ENCODE results near the gene TMEM178B. TPM values are rescaled to one million over a fixed set of nuclear protein-coding genes. Genes with fewer than 3 reads are reported as not detected.

Gene TMEM178B
- total RNA-seq, 1 experiment from 2014 or later, result 1.1 TPM

DNA sequence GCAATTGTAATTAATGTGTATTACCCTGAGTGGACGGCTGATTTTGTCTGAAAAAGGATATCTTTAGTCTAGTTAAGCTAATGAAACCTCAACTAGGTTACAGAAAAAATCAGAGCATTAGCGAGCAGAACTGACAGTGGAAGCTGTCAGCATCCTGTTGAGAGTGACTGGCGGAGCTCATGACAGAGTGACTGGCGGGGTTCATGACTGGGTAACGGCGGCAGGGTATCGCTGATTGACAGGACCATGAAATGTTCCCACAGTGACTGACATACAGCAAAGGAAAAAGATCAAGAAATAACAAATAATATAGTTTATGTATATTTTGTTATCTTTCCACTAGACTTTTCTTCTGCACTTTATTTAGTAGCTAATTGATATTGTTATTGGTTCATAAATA lies 274.9 kb downstream of the TMEM178B start:
- H3K36me3 ChIP-seq (replicated peaks; ENCODE audit: control insufficient read depth, insufficient read depth, low read length), result no peaks in the 10 kb centered on the region
- H3K4me3 ChIP-seq (ENCODE audit: insufficient read depth, low read depth, low read length), result no peak overlapping the region
- DNase-seq, result no peak
- H3K27me3 ChIP-seq (ENCODE audit: control insufficient read depth, insufficient read depth, low read length), result no peaks in the 10 kb centered on the region

DNA sequence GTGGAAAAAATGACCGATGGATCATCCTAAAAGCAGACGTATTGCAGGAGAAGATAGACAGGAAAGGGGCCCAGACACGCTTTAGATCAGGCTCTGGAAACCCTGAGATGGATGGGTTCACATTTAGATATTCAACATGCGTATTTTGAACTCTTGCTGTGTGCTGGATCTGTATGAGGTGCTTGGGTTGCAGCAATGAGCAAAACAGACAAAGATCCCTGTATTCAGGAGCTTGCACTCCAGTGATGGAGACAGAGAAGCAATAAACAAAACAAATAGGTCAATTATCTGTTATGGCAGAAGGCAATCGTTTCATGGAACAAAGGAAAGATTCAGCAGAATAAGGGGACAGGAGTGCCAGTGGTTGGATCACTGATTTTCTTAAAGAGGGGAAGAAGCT lies 275.5 kb downstream of the TMEM178B start:
- Histone ChIP-seq H3K4me3 (ENCODE audit: insufficient read depth, low read depth, low read length) (no peak overlapping the region), H3K36me3 (replicated peaks; ENCODE audit: control insufficient read depth, insufficient read depth, low read length) (no peaks in the 10 kb centered on the region), H3K27me3 (ENCODE audit: control insufficient read depth, insufficient read depth, low read length) (no peaks in the 10 kb centered on the region)
- no peak for DNase-seq

DNA sequence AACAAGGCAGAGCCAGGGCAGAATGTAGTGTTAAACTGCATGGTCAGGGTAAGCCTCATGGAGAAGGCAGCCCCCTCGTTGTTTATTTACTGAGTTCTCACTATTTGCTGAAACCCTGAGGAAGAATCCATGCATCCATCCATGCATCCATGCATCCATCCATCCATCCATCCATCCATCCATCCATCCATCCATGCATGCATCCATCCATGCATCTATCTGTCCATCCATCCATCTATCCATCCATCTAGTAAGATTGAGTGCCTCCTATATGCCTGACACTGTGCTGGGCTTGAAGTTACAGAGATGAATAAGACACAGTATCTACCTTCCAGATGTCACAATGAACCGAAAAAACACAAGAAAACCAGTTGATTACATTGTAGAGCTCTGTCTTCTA lies 275.9 kb downstream of the TMEM178B start:
- Histone ChIP-seq H3K36me3 (replicated peaks; ENCODE audit: control insufficient read depth, insufficient read depth, low read length) (no peaks in the 10 kb centered on the region), H3K27me3 (ENCODE audit: control insufficient read depth, insufficient read depth, low read length) (no peaks in the 10 kb centered on the region)

DNA sequence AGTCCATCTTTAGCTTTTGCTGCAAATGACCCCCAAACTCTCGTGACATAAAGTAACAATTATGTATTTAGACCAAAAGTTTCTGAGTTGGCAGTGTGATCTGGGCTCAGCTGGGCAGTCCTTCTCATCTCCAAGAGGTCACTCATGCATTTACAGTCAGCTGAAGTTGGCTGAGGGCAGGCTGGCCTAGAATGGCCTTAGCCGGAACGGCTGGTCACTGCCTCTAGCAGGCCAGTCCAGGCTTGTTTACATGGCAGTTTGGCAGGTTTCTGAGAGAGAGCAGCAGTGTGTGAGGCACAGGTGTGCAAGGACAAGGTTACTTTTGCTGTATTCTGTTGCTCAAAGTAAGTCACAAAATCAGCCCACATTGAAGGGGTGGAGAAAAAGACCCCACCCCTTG lies 277.3 kb downstream of the TMEM178B start:
- no peaks in the 10 kb centered on the region for H3K36me3 ChIP-seq (replicated peaks; ENCODE audit: control insufficient read depth, insufficient read depth, low read length)

More for the DNA sequence above, 275.9 kb downstream of the TMEM178B start:
- no peak for DNase-seq
- H3K4me3 ChIP-seq (ENCODE audit: insufficient read depth, low read depth, low read length), result no peak overlapping the region

DNA sequence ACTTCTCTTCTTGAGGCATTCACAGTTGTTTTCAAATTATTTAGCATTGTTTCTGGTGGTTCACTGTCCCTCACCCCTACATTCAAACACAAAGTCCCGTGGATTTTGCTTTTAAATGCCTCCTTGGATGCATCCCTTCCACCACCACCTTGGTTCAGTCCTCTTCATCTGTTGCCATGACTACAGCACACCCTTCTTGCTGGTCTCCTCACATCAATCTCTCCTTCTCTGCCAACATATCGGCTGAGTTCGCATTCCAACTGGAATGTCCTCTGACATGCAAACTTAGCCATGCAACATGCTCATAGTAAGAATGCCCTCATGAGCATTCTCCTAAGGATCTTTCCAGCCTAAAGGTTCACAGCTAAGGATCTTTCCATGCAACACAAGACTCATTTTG lies 279.1 kb downstream of the TMEM178B start:
- no peak for DNase-seq
- no peaks in the 10 kb centered on the region for H3K36me3 ChIP-seq (replicated peaks; ENCODE audit: control insufficient read depth, insufficient read depth, low read length)
- no peak overlapping the region for H3K4me3 ChIP-seq (ENCODE audit: insufficient read depth, low read depth, low read length)
- no peaks in the 10 kb centered on the region for H3K27me3 ChIP-seq (ENCODE audit: control insufficient read depth, insufficient read depth, low read length)

More for the DNA sequence above, 277.3 kb downstream of the TMEM178B start:
- no peak overlapping the region for H3K4me3 ChIP-seq (ENCODE audit: insufficient read depth, low read depth, low read length)
- DNase-seq, result no peak
- no peaks in the 10 kb centered on the region for H3K27me3 ChIP-seq (ENCODE audit: control insufficient read depth, insufficient read depth, low read length)

DNA sequence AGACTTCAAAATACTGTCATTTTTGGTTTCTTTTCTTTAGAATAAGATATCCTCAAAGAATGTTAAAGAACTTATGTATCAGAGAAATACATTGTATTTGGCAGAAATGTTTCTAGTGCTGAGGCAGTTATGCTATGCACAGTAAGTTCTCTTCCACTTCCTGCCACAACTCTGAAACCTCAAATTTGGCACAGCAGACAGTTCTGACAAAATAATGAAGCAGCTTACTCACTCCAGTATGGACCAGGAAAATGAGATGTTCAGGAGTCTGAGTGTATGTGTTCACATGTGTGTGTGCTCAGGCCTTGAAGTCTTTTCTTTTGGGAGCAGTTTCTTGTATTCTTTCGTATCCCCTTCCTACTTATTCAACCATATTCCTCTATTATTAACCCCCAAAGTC lies 280.4 kb downstream of the TMEM178B start:
- no peaks in the 10 kb centered on the region for H3K27me3 ChIP-seq (ENCODE audit: control insufficient read depth, insufficient read depth, low read length)
- H3K4me3 ChIP-seq (ENCODE audit: insufficient read depth, low read depth, low read length), result no peak overlapping the region
- DNase-seq, result no peak
- H3K36me3 ChIP-seq (replicated peaks; ENCODE audit: control insufficient read depth, insufficient read depth, low read length), result no peaks in the 10 kb centered on the region

DNA sequence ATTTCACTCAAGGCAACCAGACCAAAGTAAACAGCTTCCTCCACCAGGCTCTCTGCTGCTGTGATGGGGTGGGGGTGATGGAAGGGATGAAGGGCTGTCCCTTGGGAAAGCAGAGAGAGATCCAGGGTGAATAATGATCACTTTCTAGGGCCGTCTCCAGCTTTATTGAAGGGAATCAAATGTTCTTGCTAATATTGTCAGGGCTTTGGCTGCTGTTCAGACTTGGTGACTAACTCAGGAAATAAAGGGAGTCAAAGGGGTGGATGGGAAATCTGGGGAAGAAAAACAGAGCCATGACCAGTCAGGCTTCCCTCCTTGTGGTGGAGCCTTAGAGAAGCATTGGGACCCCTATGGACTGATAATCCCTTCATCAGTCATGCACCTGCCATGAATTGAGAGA lies 281.2 kb downstream of the TMEM178B start:
- H3K36me3 ChIP-seq (replicated peaks; ENCODE audit: control insufficient read depth, insufficient read depth, low read length), result no peaks in the 10 kb centered on the region
- H3K27me3 ChIP-seq (ENCODE audit: control insufficient read depth, insufficient read depth, low read length), result no peaks in the 10 kb centered on the region
- H3K4me3 ChIP-seq (ENCODE audit: insufficient read depth, low read depth, low read length), result no peak overlapping the region
- no peak for DNase-seq

DNA sequence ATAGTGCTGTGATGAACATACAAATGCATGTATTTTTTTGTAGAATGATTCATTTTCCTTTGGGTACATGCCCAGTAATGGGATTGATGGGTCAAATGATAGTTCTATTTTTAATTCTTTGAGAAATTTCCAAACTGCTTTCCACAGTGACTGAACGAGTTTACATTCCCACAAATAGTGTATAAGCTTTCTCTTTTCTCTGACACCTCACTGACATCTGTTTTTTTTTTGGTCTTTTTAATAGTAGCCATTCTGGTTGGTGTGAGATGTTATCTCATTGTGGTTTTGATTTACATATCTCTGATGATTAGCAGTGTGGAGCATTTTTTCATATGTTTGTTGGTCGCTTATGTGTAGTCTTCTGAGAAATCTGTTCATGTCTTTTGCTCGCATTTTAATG lies 282.3 kb downstream of the TMEM178B start:
- Histone ChIP-seq H3K4me3 (ENCODE audit: insufficient read depth, low read depth, low read length) (no peak overlapping the region), H3K36me3 (replicated peaks; ENCODE audit: control insufficient read depth, insufficient read depth, low read length) (no peaks in the 10 kb centered on the region), H3K27me3 (ENCODE audit: control insufficient read depth, insufficient read depth, low read length) (no peaks in the 10 kb centered on the region)
- no peak for DNase-seq

DNA sequence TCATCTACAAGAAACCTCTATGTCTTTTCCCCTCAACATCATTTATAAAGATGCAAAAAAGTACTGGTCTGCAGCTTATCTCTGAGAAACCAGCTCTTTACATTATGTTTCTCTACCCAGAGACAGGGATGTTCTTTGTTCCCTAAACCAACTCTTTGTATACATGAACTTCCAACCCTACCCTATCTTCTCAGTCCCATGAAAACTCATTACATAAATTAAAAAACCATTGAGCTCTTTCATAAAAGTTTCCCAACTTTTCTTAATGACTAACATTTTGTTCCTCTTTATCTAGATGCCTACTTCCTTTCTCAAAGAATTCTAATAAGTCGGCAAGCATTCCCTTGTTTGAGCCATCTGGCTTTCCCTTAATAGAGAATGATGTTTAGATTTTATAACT lies 284.5 kb downstream of the TMEM178B start:
- H3K4me3 ChIP-seq (ENCODE audit: insufficient read depth, low read depth, low read length), result no peak overlapping the region
- DNase-seq, result no peak
- H3K27me3 ChIP-seq (ENCODE audit: control insufficient read depth, insufficient read depth, low read length), result no peaks in the 10 kb centered on the region
- no peaks in the 10 kb centered on the region for H3K36me3 ChIP-seq (replicated peaks; ENCODE audit: control insufficient read depth, insufficient read depth, low read length)

DNA sequence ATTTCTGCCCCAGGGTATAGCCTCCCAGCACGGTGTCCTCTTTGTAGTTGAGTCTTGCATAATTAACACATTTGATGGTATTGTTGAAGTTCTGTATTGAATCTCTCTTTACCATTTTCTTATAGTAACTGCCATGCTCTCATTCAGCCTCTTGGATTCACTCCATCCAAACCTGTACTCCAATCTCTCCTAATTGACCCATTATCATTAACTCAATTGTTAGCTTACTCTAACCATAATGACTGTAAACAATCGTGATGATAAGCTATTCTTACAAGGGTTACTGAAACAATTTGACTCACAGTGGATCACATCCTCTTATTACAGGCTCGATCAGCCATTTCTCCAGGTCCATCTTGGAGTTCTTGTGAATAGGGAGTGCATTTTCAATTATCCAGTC lies 285.4 kb downstream of the TMEM178B start:
- no peaks in the 10 kb centered on the region for H3K27me3 ChIP-seq (ENCODE audit: control insufficient read depth, insufficient read depth, low read length)
- DNase-seq, result no peak
- no peaks in the 10 kb centered on the region for H3K36me3 ChIP-seq (replicated peaks; ENCODE audit: control insufficient read depth, insufficient read depth, low read length)
- no peak overlapping the region for H3K4me3 ChIP-seq (ENCODE audit: insufficient read depth, low read depth, low read length)

DNA sequence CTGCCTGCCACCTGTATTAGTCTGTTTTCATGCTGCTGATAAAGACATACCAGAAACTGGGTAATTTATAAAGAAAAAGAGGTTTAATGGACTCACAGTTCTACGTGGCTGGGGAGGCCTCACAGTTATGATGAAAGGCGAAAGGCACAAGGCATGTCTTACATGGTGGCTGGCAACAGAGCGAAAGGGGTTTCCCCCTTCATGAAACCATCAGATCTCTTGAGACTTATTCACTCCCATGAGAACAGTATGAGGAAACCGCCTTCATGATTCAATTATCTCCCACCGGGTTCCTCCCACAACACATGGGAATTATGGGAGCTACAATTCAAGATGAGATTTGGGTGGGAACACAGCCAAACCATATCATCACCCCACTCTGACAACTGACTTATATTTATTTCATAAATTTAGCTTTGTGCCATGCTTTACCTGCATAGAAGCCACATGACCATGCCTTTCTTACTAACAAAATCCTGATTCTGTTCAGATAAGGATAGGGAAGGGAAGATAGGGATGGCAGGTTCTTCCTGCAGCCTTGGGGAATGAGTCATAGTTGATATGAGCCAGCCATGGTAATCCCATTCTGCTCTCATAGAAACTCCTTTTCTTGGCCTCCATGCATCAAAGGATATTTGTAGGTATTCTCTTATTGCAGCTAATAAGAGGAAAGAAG lies 286.0 kb downstream of the TMEM178B start:
- H3K27me3 ChIP-seq (ENCODE audit: control insufficient read depth, insufficient read depth, low read length), result no peaks in the 10 kb centered on the region
- no peak overlapping the region for H3K4me3 ChIP-seq (ENCODE audit: insufficient read depth, low read depth, low read length)
- DNase-seq, result no peak
- no peaks in the 10 kb centered on the region for H3K36me3 ChIP-seq (replicated peaks; ENCODE audit: control insufficient read depth, insufficient read depth, low read length)

DNA sequence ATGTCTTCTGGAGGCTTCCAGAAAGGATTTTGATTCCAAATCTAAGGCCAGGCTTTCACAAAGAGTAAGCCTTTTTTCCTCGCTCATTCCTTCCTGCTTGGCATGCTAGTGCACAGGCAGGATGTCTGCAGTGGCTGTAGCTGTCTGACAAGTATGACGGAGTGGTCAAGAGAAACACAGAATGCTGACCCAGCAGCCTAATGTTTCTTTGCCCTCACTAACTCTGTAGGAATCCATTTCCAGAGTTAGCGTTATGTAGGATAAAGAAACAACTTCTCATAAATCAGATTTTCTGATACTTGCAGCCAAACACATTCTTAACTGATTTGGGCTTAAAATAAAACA lies 286.5 kb downstream of the TMEM178B start:
- no peaks in the 10 kb centered on the region for H3K27me3 ChIP-seq (ENCODE audit: control insufficient read depth, insufficient read depth, low read length)
- H3K36me3 ChIP-seq (replicated peaks; ENCODE audit: control insufficient read depth, insufficient read depth, low read length), result no peaks in the 10 kb centered on the region
- H3K4me3 ChIP-seq (ENCODE audit: insufficient read depth, low read depth, low read length), result no peak overlapping the region
- no peak for DNase-seq

DNA sequence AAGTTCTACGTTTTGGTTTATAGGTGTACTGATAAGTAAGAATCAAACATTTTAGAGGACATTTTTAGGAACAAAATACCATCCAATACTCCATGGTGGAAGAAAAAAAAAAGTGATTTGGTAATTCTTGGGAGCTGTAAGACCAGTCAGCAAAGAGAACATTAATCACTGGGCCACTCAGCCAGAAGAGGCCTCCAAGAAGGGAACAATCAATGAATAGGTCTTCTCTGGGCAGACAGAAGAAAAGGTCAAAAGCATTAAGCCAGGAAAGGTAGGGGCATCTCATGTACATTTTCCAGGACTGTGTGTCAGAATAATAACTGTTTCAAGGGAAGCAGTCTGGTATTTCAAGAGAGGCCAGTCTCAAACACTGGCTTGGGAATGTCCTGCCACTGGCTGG lies 286.9 kb downstream of the TMEM178B start:
- no peaks in the 10 kb centered on the region for H3K36me3 ChIP-seq (replicated peaks; ENCODE audit: control insufficient read depth, insufficient read depth, low read length)

DNA sequence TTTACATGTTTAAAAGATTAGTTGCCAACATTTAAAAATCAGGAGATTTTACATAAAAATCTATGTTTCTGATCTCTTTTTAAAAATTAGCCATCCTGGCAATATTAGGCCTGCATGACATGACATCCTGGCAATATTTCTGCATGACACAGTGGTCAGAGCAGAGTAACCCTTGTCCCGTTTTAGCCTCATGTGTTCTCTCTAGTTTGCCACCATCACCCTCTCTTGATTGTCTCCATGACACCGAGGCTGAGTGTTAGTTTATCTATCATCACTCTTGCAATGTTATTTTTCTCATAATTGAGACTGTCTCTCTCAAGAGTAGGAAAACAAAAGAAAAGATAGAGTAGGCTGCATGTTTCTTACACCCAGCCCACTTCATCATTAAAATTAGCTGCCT lies 287.6 kb downstream of the TMEM178B start:
- Histone ChIP-seq H3K36me3 (replicated peaks; ENCODE audit: control insufficient read depth, insufficient read depth, low read length) (no peaks in the 10 kb centered on the region), H3K4me3 (ENCODE audit: insufficient read depth, low read depth, low read length) (no peak overlapping the region), H3K27me3 (ENCODE audit: control insufficient read depth, insufficient read depth, low read length) (no peaks in the 10 kb centered on the region)
- DNase-seq, result no peak

More for the DNA sequence above, 286.9 kb downstream of the TMEM178B start:
- H3K4me3 ChIP-seq (ENCODE audit: insufficient read depth, low read depth, low read length), result no peak overlapping the region
- DNase-seq, result no peak
- no peaks in the 10 kb centered on the region for H3K27me3 ChIP-seq (ENCODE audit: control insufficient read depth, insufficient read depth, low read length)

DNA sequence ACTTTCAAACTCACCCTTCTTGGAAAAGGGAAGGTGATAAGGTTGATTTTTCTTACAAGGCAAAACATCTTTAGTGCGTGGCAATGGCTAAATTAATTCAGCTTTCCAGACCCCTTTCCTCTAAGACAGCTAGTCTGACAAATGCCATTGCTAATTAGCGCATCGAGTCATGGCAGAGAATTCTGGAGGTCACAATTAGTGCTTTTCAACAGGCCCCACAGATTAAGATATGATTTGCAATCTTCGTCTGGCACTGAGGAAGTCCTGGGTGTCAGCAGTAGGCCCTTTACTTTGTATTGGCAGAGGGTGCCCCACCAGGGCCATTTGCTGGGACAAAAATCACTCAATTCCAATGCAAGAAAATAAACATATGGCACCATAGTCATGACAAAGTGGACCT lies 288.1 kb downstream of the TMEM178B start:
- DNase-seq, result no peak
- H3K4me3 ChIP-seq (ENCODE audit: insufficient read depth, low read depth, low read length), result no peak overlapping the region
- no peaks in the 10 kb centered on the region for H3K27me3 ChIP-seq (ENCODE audit: control insufficient read depth, insufficient read depth, low read length)
- no peaks in the 10 kb centered on the region for H3K36me3 ChIP-seq (replicated peaks; ENCODE audit: control insufficient read depth, insufficient read depth, low read length)

All from H7 (cell line).